GM12892 (cell line): ENCODE results near the gene OR2H1.

ENCODE experiments used
- DNase-seq: peaks from one replicate; pipeline ENCODE4 v3.0.0; 2011; ENCODE audit not compliant: insufficient read length
- FAIRE-seq: peaks from 2 replicates; lab custom pipeline; 2011; peaks lifted over from hg19 to GRCh38; lab: Jason Lieb, UNC
- POLR2A ChIP-seq: IDR thresholded peaks from 2 replicates; pipeline ENCODE4 v1.6.1; 2011; ENCODE audit warnings: low read depth, low read length, control low read depth
- POLR2AphosphoS5 ChIP-seq: IDR thresholded peaks from 2 replicates; pipeline ENCODE4 v1.6.1; 2011; ENCODE audit warnings: low read depth, low read length, control low read depth
- TAF1 ChIP-seq: IDR thresholded peaks from 2 replicates; pipeline ENCODE4 v1.6.1; 2011; ENCODE audit warnings: low read depth, mild to moderate bottlenecking, control low read depth, low read length, borderline replicate concordance

OR2H1 gene

GRCh38 chr6:29461021-29461814, 4.3 kb downstream of the OR2H1 start:
- FAIRE-seq (peak; percentile 5), DNase-seq (no peak)

GRCh38 chr6:29462022-29462421, 5.1 kb downstream of the OR2H1 start:
- TF ChIP-seq POLR2A, result no peak
- TF ChIP-seq TAF1, result no peak
- no peak for TF ChIP-seq POLR2AphosphoS5
- FAIRE-seq (no peak), DNase-seq (no peak)

More at GRCh38 chr6:29461021-29461814, 4.3 kb downstream of the OR2H1 start:
- TF ChIP-seq POLR2AphosphoS5 (no peak), POLR2A (no peak), TAF1 (no peak)

DNA sequence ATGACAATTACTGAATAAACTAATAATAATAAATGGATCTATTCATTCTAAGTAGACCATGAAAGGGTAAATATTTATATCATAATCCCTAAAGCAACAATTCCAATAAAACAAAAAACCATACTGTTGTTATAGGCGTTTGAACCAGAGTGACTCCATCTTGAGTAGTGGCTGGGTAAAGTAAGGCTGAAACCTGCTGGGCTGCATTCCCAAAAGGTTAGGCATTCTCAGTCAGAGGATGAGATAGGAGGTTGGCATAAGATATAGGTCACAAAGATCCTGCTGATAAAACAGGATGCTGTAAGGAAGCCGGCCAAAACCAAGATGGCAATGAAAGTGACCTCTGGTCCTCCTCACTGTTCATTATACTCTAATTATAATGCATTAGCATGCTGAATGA, 8.3 kb downstream of the OR2H1 start:
- DNase-seq, result no peak
- TF ChIP-seq TAF1 (no peak), POLR2A (no peak), POLR2AphosphoS5 (no peak)
- no peak for FAIRE-seq

- FAIRE-seq, result peak; percentile 48
- DNase-seq, result no peak
- TF ChIP-seq POLR2A (no peak), TAF1 (no peak), POLR2AphosphoS5 (no peak)
Observed at GRCh38 chr6:29465801-29466200, 8.8 kb downstream of the OR2H1 start.

DNA sequence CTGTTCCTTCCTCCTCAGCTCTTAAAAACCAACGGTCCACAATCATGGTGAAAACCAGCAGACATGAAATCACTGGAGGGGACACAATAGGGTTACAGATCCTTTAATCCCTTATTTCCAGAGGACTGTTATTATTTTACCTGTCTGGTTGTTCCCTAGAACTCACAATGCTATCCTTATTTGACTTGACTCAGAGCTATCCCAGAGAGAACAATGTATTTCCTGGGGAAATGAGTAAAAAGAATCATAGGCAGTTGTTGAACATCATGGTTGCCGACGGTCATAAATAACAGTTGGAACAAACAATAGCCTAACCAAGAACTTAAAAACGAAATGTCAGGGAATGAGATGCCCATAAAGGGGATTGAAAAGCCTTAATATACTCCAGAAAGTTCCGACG, 9.3 kb downstream of the OR2H1 start:
- TF ChIP-seq POLR2A (no peak), POLR2AphosphoS5 (no peak), TAF1 (no peak)
- DNase-seq (no peak), FAIRE-seq (no peak)

GRCh38 chr6:29474996-29475395, 18.0 kb downstream of the OR2H1 start:
- no peak for DNase-seq
- FAIRE-seq, result no peak
- TF ChIP-seq POLR2AphosphoS5 (no peak), TAF1 (no peak), POLR2A (no peak)

GRCh38 chr6:29477923-29478450, 21.0 kb downstream of the OR2H1 start:
- FAIRE-seq (no peak), DNase-seq (no peak)
- TF ChIP-seq POLR2AphosphoS5, result no peak
- no peak for TF ChIP-seq TAF1
- TF ChIP-seq POLR2A, result no peak

- no peak for TF ChIP-seq POLR2A
- TF ChIP-seq TAF1, result no peak
- no peak for TF ChIP-seq POLR2AphosphoS5
- DNase-seq (no peak), FAIRE-seq (no peak)
Observed at GRCh38 chr6:29478740-29479139, 21.8 kb downstream of the OR2H1 start.

GRCh38 chr6:29479560-29479959, 22.6 kb downstream of the OR2H1 start:
- no peak for DNase-seq
- no peak for FAIRE-seq
- no peak for TF ChIP-seq POLR2A
- no peak for TF ChIP-seq POLR2AphosphoS5
- TF ChIP-seq TAF1, result no peak

- FAIRE-seq (no peak), DNase-seq (no peak)
- no peak for TF ChIP-seq POLR2AphosphoS5
- TF ChIP-seq TAF1, result no peak
- no peak for TF ChIP-seq POLR2A
Observed at GRCh38 chr6:29483186-29483585, 26.2 kb downstream of the OR2H1 start.

GRCh38 chr6:29483735-29484134, 26.8 kb downstream of the OR2H1 start:
- FAIRE-seq (no peak), DNase-seq (no peak)
- no peak for TF ChIP-seq POLR2A
- TF ChIP-seq POLR2AphosphoS5, result no peak
- no peak for TF ChIP-seq TAF1

- DNase-seq (no peak), FAIRE-seq (no peak)
Observed at GRCh38 chr6:29486577-29486976, 29.6 kb downstream of the OR2H1 start.

More at GRCh38 chr6:29486577-29486976, 29.6 kb downstream of the OR2H1 start:
- no peak for TF ChIP-seq POLR2AphosphoS5
- no peak for TF ChIP-seq TAF1
- TF ChIP-seq POLR2A, result no peak
